Measurements from ENCODE around the gene FKBP2.
A peak's percentile ranks its signal among the peaks of the same experiment; 100 is the strongest.
"Not testable (repeated sequence)": the region's sequence is repeated elsewhere in the genome, so short reads cannot be mapped to it uniquely, and the experiment has no call there.

The FKBP2 gene

DNA sequence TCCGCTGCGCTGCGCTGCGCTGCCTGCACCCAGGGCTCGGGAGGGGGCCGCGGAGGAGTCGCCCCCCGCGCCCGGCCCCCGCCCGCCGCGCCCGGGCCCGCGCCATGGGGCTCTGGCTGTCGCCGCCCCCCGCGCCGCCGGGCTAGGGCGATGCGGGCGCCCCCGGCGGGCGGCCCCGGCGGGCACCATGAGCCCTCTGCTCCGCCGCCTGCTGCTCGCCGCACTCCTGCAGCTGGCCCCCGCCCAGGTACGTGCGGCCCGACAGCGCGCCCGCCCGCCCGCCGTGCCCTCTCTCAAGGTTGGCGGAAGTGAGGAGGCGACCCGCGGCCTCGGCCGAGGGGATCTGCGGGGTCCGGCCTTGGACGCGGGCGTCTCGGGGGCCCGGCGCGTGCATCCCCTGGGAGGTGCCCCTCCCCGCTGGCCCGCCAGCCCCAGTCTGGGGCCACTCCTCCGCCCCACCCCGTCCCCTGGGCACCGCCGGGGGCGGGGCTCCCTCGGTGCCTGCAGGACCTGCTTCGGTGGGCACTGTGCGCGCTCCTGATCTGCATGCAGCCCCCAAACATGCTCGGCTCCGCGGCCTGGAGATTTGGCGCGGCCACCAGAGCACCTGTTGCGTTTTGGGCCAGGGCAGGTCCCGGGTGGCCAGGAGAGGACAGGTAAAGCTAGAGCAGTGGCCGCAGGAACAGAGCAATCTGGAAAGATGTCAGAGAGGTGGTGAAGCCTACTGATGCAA is 6.1 kb upstream of the FKBP2 start:
- DNase-seq (peak; percentile 67), ATAC-seq (peak; percentile 56)

DNA sequence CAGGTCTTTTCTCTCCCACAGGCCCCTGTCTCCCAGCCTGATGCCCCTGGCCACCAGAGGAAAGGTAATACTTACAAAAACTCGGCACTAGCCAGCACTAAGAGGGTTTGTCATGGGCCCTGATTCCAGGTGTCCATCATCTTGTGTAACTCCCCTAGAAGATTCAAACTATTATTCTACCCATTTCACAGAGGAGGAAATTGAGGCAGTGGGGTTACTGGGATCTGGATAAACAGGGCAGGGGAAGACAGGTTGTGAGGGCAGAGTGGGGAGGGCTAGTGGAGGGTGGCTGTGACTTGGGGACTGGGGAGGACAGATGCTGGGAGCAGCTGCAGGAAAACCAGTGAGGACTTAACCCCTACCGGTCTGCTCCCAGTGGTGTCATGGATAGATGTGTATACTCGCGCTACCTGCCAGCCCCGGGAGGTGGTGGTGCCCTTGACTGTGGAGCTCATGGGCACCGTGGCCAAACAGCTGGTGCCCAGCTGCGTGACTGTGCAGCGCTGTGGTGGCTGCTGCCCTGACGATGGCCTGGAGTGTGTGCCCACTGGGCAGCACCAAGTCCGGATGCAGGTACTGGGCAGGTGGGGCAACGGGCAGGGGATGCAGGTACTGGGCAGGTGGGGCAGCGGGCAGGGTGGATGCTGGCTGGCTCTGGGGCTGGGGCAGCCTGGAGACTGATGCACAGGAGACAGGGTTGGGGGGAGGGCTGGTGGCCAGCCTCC is 5.3 kb upstream of the FKBP2 start:
- DNase-seq: no peak
- ATAC-seq: no peak

DNA sequence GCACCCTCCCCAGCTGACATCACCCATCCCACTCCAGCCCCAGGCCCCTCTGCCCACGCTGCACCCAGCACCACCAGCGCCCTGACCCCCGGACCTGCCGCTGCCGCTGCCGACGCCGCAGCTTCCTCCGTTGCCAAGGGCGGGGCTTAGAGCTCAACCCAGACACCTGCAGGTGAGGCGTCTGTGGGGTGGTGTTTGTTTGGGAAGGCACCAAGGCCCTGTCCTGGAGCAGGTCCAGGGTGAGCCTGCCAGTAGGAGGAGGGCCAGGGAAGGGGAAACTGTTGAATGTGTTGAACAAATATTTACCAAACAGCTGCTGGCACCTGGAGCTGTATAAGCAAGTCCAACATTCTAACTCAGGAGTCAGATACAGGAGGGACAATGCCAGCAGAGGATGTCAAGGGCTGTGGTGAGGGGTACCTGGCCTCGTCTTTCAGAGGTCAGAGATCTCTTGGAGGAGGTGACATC is 3.4 kb upstream of the FKBP2 start:
- DNase-seq (no peak), ATAC-seq (no peak)

DNA sequence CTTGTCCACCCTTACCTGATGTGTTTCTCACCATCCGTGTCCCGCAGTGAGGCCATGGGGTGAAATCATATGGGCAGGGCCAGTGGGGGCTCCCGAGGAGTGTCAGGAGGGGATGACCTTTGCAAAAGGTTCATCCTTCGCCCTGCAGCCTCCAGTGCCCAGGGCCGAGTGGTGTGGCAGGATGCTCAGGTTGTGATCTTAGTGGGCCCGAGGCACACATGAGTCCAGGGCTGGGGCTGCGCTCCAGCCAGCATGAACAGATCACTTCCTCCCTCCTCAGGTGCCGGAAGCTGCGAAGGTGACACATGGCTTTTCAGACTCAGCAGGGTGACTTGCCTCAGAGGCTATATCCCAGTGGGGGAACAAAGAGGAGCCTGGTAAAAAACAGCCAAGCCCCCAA is 2.8 kb upstream of the FKBP2 start:
- ATAC-seq (no peak), DNase-seq (no peak)

DNA sequence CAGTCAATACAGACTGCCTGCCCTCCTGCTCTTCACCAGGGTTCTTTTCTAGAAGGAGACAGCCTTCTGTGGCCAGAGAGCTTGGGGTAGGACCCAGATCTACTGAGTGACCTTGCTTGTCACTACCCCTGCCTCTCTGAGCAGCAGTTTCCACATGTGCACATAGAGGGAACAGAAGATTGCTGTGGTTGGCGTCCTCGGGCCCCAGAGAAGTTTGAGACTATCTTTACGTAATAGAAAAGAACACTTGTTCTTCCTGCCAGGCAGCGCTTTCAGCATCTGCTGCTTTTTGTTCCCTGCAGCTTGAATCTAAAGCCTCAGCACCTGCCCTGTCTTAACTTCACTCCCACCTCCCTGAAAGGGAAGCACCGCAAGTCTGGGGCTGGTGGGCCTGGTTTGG is 1.9 kb upstream of the FKBP2 start:
- DNase-seq (no peak), ATAC-seq (no peak)

DNA sequence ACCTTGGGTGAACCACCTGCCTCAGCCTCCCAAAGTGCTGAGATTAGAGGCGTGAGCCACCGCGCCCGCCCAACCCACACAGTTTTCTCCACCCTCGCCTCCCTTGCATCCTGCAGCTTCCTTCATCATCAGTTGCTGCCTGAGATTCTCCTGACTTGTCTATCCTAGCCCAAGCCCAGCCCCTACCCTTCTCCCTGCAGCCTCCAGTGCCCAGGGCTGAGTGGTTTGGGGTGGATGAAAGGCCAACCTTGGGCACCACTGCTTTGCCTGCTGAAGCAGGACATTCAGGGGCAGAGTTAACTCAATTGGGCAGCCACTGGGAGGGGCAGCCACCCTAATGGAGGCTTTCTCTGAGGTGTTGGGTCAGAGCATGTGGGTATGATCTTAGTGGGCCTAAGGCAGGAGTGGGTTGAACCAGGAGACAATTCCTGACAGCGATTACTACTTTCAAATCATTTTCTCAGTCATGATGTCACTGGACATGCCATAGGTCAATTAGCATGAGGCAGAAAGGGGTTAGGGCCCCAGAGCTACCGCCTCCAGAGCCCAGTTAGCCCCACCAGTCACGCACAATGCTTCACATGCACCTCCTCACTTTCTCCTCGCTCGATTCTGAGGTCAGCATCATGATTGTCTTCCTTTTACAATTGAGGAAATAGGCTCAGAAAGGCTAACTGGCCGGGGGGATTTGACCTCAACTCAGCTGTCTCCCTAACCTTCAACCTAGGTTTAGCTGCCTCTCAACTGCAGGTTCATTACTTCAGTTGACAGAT is 1.0 kb upstream of the FKBP2 start:
- ATAC-seq (no peak), DNase-seq (no peak)

DNA sequence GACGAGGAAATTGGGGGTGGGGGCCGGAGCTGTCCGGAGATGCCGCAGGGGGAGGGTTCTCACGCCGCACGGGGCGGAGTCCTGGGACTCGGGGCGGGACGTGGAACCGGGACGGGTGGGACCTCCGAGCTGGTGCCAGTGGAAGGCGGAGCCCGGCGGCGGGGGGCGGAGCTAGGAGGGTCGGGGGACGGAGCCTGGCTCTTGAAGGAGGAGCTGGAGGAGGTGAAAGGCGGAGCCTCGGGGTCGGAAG is 271 bp downstream of the FKBP2 start:
- DNase-seq (peak; percentile 100), ATAC-seq (peak; percentile 83)

DNA sequence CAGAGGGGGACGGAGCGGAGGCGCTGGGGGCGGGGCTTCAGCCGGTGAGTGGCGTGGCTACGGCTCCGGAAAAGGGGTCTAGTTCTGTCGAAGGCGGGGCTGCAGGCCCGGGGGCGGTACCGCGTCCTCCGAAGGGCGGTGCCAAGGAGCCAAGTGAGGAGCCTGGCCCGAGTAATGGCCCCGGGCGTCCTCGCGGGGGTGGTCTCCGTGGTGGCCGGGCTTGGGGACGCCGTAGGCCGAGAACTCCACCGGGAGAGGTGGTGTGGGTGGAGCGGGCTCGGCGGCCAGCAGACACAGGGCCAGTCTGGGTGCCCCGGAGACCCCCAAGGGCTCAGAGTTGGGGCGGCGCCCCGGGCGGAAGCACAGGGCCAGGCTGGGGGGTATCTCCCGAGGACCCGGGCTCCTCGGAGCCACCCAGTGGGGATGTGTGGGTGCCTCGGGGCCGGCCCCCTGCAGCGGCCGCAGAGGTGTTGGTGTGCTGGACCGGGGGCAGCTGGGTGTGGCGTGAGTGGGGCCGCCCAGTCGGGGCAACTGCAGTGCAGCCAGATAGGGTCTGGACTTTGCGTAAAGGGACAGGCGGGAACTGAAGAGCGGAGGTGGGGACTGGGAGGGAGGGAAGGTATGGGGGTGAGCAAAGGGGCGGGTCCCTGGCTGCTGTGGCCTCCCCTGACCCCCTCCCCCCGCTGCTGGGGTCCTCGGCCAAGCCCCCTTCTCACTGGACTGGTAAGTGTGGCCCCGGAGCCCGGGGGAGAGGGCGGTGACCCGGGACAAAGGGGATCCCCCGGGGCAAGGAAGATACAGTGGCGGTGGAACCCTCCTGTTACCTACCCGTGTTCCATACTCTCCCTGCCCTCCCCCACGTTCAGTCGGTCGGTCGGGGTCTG is 838 bp downstream of the FKBP2 start:
- peak; percentile 2 for ATAC-seq
- peak; percentile 49 for DNase-seq

DNA sequence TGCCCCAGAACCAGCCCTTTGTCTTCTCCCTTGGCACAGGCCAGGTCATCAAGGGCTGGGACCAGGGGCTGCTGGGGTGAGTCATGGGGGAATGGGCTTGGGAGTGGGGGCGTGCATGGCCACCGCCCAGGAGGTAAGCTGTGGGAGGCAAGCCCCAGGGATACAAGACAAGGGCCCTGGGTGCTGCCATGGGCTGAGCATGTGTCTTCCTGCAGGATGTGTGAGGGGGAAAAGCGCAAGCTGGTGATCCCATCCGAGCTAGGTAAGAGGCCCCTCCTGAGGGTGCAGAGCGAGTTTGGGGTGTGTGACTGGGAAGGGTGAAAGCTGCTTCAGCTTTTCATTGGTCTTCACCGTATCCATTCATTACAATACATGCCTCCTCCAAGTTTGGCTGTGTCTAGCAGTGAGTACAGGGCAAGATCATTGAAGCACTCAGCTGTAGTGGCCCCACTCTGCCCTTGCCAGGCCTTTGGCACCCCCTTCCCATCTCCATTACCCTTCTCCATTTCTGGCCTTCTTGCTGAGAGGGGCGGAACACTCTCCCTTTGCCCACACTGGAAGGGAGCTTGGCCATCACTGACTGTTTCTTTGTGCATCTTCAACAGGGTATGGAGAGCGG is 2.5 kb downstream of the FKBP2 start:
- no peak for ATAC-seq
- no peak for DNase-seq

DNA sequence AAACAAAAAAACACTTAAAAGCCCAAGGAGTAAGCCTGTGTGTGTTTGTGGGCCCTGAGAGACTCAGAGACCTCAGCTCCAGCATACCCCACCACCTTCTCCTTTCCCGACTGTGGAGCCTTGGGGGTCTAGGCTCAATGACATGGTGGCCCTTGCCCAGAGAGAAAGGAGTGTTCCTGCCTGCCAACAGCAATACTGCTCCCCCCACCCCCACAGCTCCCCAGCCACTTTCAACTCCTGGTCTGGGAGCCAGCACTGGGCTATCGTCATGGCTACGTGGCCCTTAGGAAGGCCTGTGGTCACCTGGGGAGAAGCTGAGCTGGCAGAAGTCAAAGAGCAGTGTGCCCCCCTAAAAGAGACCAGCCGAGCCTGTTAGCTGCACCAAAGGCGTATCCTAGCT is 3.2 kb downstream of the FKBP2 start:
- DNase-seq (no peak), ATAC-seq (no peak)

DNA sequence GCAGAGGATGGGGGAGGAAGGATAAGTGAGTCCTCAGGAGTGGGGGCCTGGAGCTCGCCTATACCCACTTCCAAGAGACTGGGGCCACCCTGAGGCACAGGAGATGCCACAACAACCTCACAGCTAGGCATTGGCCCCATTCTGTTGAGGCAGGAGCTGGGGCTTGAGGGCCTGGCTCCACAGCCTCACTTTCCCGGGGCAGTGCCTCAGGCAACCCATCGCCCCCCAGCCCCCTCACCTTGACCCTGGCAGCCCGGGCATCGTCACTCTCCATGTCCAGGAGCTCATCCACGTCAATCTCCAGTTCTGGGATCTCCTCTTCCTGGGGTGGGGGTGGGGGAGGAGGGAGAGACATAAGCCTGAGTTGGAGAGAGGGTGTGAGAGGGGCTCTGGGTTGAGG is 4.1 kb downstream of the FKBP2 start:
- ATAC-seq: no peak
- no peak for DNase-seq

DNA sequence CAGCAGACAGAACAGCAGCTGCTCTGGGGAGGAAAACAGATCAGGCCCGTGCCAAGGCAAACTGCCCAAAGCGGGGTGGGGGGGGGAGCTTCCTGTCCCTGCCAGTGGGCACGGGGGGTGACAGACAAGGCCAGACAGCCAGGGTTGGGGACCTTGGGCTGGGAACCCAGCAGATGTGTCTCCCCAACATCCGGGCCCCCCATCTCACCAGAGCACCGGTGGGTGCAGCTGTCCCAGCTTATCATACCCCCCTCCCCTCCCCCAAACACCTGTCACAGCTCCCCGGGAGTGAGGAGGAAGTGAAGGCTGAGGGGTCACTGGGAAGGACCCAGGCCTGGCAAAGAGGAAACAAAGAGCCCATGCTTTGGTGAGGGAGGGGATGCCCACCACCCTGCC is 4.5 kb downstream of the FKBP2 start:
- ATAC-seq: no peak
- DNase-seq: no peak

DNA sequence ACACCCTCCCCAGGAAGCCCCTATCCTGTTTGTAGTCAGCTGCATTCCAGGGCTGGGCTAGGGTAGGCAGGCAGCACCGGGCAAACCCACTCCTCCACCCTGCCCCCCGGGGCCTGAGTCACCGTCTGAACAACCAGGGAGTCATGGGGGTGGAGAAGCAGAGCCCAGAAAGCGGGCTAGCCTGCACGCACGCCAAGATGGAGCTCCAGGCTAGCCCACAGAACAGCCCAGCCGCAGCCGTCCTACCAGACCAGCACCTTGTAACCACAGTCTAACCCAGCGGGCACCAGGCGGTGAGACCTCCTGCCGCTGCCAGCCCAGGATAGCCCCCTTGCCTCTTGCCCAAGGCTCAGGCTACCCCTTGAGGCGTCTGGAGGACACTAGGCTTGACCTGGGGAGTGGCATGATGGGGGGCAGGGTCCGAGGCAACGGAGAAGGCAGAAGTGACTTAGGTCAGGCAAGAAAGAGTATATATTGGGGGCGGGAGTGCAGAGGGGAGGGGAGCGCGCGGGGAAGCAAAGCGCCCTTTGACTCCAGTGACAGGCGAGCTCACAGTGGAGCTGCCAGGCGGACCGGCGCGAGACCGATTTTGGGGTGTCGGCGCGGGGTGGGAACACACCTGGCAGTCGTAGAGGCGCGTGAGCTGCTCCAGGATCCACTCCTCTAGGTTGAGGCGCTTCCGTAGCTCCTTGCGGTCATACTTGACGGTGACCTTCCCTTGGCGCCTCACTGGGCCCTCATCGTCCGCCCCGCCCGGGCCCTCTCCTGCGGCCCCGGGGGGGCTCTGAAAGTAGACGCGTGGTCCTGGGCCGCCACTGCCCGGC is 5.1 kb downstream of the FKBP2 start:
- ATAC-seq (peak; percentile 12), DNase-seq (peak; percentile 84)

DNA sequence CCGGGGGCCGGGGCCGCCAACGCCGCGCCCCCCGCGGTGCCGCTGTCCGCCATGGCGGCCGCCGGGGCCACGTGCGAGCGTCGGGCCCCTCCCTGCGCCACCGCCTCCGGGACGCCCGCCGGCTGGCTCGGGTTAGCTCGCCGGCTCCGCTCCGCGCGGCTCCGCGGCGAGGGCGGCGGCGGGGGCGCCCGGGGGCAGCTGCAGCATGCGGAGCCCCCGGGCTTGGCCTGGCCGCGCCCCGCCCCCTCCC is 5.7 kb downstream of the FKBP2 start:
- DNase-seq, ATAC-seq: not testable (repeated sequence)

DNA sequence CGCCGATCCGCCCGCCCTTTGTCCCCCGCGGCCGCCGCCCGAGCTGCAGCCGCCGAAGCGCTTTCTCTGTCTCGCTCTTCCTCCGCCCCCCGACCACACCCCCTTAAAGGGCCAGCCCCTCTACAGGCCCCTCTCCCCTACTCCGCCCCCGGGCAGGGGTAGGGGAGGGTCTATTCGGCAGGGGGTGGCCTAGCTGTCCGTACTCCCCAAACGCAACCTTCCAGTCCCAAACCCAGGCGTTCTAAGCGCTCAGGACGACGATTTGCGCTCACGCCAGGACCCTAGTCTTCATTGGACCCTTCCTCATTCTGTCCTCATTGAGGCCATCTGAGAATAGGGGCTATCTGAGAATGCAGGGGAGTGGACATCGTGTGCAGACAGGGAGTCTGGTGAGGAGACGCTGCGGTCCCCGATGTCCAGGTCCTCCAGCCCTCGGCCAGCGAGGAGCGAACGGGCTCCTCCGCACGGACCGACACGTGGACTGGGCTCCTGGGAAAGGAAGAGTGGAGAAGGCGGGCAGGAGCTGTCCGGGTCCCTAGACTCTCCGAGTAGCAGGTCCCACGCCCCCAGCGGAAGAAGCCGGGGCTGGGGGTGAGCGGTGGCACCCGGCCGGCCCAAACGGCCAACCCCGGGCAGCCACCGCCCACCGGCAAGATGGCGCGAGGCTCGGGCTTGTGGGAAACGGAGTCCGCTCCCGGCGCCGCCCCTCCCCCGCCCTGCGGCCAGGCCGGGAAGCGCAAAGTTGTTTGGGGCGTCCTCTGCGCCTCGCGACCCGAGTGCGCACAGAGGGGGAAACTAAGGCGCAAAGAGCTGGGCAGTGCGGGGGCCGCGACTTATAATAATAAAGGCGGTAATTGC is 6.2 kb downstream of the FKBP2 start, which contains the start of gene PPP1R14B:
Gene PPP1R14B (minus strand): TSS at position 73 of the 858 bp plus-strand sequence. CDS start 270 bp downstream, outside the sequence.
- DNase-seq (peak; percentile 90), ATAC-seq (peak; percentile 54)

DNA sequence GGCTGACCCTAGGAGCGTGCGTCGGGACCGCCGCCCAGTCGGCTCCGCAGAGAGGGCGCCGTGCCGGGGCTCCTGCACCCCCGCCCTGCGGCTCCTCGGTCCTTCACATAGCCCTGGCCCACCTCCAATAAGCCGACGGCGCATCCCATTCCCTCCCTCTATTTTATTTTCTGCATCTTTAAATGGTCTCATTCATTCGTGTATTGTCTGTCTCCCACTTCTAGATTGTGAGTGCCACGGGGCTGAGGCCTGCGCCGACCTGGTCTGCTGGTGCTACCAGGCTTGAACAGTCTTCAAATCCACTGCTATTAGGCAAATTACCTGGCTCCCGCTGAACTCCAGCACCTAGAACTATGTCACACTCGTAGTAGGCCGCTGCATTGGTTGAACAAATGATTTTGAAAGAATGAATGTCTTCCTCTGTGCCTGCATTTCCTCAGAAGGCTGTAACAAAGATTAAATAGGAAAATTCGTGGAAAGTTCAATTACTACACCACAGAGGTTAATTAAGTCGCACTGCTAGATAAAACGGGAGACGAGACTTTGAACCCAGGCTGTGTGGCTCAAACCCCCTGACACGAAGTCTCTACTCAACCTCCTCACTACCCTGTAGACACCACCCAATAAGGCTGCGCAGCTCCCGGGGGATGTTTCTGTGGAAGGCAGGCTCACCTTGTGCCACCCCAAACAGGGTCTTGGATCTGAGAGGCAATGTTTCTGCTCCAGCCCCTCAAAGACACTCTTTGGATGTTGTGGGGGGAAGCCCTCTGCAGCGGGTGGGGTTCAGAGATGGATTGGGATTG is 7.0 kb downstream of the FKBP2 start:
- ATAC-seq: no peak
- DNase-seq: no peak

DNA sequence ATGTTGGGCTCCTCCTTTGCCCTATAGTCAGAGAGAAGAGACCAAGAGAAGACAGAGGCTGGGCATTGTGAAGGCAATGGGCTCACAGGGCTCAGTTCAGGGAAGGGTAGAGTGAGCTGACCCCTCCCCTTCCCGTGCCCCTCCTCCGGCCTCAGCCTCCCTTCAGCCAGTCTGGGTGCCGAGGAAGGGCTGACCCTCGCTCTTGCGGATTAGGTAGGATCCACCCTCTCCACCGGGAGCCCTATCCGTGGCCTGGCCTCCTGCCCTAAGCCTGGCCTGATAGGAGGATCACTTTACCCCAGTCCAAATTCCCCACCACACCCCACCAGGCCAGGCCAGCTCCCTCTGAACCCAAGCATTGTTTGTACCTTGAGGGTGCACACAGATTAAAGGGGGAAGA is 7.7 kb downstream of the FKBP2 start:
- DNase-seq (no peak), ATAC-seq (no peak)

DNA sequence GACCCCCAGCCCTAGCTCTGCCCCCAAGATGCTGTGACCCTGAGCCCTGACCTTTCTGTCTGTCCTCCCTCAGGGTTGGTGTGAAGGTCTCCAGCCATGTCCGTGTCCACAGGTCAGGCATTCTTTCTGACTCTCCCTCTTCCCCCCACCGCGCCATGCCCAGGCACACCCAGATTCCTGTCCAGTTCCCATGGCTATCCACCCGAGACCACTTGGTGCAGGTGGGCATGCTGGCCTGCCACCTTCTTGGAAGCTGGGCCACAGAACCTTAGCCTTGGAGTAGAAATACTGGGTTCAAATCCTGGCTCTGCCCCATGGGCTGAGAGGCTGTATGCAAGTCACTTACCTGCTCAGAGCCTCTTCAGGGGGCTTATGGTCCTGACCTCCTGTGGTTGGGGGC is 8.1 kb downstream of the FKBP2 start:
- no peak for DNase-seq
- no peak for ATAC-seq

Data from stimulated activated naive CD8-positive, alpha-beta T cell treated with anti-CD3 and anti-CD28 coated beads, Interleukin-15, Interleukin-2, amounts not matched to agents 100 U/mL and 50 U/mL, for 24 hours (primary cell).